ENCODE results near the gene ANKS1B.
A peak's percentile ranks its signal among the peaks of the same experiment; 100 is the strongest.
"Not testable (repeated sequence)": the region's sequence is repeated elsewhere in the genome, so short reads cannot be mapped to it uniquely, and the experiment has no call there.

Gene ANKS1B

GRCh38 chr12:98783420-98783819 lies 1201.3 kb downstream of the ANKS1B start:
- DNase-seq, result no peak

GRCh38 chr12:98780261-98780660 lies 1204.5 kb downstream of the ANKS1B start:
- no peak for DNase-seq

- DNase-seq, result no peak
Measured at GRCh38 chr12:98772818-98773217, 1211.9 kb downstream of the ANKS1B start.

GRCh38 chr12:98771811-98772752 lies 1212.7 kb downstream of the ANKS1B start:
- no peak for DNase-seq

- no peak for DNase-seq
Measured at GRCh38 chr12:98770230-98770629, 1214.5 kb downstream of the ANKS1B start.

- DNase-seq, result no peak
Measured at GRCh38 chr12:98769068-98769467, 1215.7 kb downstream of the ANKS1B start.

- DNase-seq, result no peak
Measured at GRCh38 chr12:98767248-98767647, 1217.5 kb downstream of the ANKS1B start.

GRCh38 chr12:98763656-98764055 lies 1221.1 kb downstream of the ANKS1B start:
- DNase-seq, result no peak

GRCh38 chr12:98758331-98758730 lies 1226.4 kb downstream of the ANKS1B start:
- no peak for DNase-seq

GRCh38 chr12:98757455-98757854 lies 1227.3 kb downstream of the ANKS1B start:
- DNase-seq, result no peak

- not testable (repeated sequence) for DNase-seq
Measured at GRCh38 chr12:98755855-98756254, 1228.9 kb downstream of the ANKS1B start.

- no peak for DNase-seq
Measured at GRCh38 chr12:98754095-98754494, 1230.6 kb downstream of the ANKS1B start.

GRCh38 chr12:98752726-98753125 lies 1232.0 kb downstream of the ANKS1B start:
- no peak for DNase-seq

- no peak for DNase-seq
Measured at GRCh38 chr12:98751580-98752115, 1233.1 kb downstream of the ANKS1B start.

- no peak for DNase-seq
Measured at GRCh38 chr12:98750511-98750910, 1234.2 kb downstream of the ANKS1B start.

- DNase-seq, result no peak
Measured at GRCh38 chr12:98748463-98748862, 1236.3 kb downstream of the ANKS1B start.

GRCh38 chr12:98745578-98746391 lies 1239.0 kb downstream of the ANKS1B start:
- DNase-seq, result peak; percentile 15

- DNase-seq, result no peak
Measured at GRCh38 chr12:98744680-98745079, 1240.1 kb downstream of the ANKS1B start.

- DNase-seq, result peak; percentile 27
Measured at GRCh38 chr12:98743362-98743953, 1241.3 kb downstream of the ANKS1B start.

- no peak for DNase-seq
Measured at GRCh38 chr12:98741556-98742265, 1243.0 kb downstream of the ANKS1B start.

GRCh38 chr12:98741196-98741555 lies 1243.6 kb downstream of the ANKS1B start:
- DNase-seq, result no peak

GRCh38 chr12:98740751-98741150 lies 1244.0 kb downstream of the ANKS1B start:
- DNase-seq, result no peak

GRCh38 chr12:98738539-98738938 lies 1246.2 kb downstream of the ANKS1B start:
- DNase-seq, result no peak
